Mesenteric fat pad (tissue), 1 donor: Measurements from ENCODE around the gene DGCR8. TPM values are rescaled to one million over a fixed set of nuclear protein-coding genes. Genes with fewer than 3 reads are reported as not detected.
A peak's percentile ranks its signal among the peaks of the same experiment; 100 is the strongest.

Source experiments
- DNase-seq: peaks from one replicate; pipeline ENCODE4 v3.0.0-alpha.2; 2020; ENCODE audit warnings: low spot score
- total RNA-seq: library from RNA; stranded (reverse); fragmentation: NEBNext Ultra II Directional; extraction: Animal tissue kit (Norgen Biotek cat#: 25700); gene quantifications from one replicate; pipeline ENCODE4 v1.2.1, GENCODE V29; 2021
- donor health status: DM: yes; HTN: yes; CAD: no.

The DGCR8 gene
- total RNA-seq, 1 donor from 2014 or later: 29.7 TPM

- DNase-seq: no peak
These were observed 28.8 kb downstream of the DGCR8 start for GRCh38 chr22:20108757-20109230.

GRCh38 chr22:20109411-20110358, 29.6 kb downstream of the DGCR8 start:
- no peak for DNase-seq

- no peak for DNase-seq
These were observed 30.4 kb downstream of the DGCR8 start for GRCh38 chr22:20110359-20110985.

GRCh38 chr22:20111045-20111688, 31.1 kb downstream of the DGCR8 start:
- DNase-seq: no peak

GRCh38 chr22:20111689-20112622, 31.9 kb downstream of the DGCR8 start:
- no peak for DNase-seq

- no peak for DNase-seq
These were observed 32.8 kb downstream of the DGCR8 start for GRCh38 chr22:20112623-20113511.

- DNase-seq: no peak
These were observed 33.7 kb downstream of the DGCR8 start for GRCh38 chr22:20113551-20114310.

- DNase-seq: no peak
These were observed 34.8 kb downstream of the DGCR8 start for GRCh38 chr22:20114506-20115475.

GRCh38 chr22:20115691-20116375, 35.8 kb downstream of the DGCR8 start, which contains the start of gene RANBP1:
Gene RANBP1, plus strand, starts transcription at chr22:20116104. Its CDS starts 81 bp downstream, at chr22:20116185.
- no peak for DNase-seq

- no peak for DNase-seq
These were observed 36.4 kb downstream of the DGCR8 start for GRCh38 chr22:20116376-20116950.

GRCh38 chr22:20116951-20117632, 37.1 kb downstream of the DGCR8 start, which contains the start of gene TRMT2A:
Gene TRMT2A, minus strand, starts transcription at chr22:20117226. Its CDS starts 320 bp downstream, at chr22:20116906.
- DNase-seq: peak; percentile 99

GRCh38 chr22:20117633-20118299, 37.7 kb downstream of the DGCR8 start:
- DNase-seq: no peak

- no peak for DNase-seq
These were observed 38.4 kb downstream of the DGCR8 start for GRCh38 chr22:20118300-20119020.

- DNase-seq: no peak
These were observed 41.9 kb downstream of the DGCR8 start for GRCh38 chr22:20121856-20122415.
